ENCODE data around the gene RUNDC3A.
"Not testable (repeated sequence)": the region's sequence is repeated elsewhere in the genome, so short reads cannot be mapped to it uniquely, and the experiment has no call there.

The RUNDC3A gene

DNA sequence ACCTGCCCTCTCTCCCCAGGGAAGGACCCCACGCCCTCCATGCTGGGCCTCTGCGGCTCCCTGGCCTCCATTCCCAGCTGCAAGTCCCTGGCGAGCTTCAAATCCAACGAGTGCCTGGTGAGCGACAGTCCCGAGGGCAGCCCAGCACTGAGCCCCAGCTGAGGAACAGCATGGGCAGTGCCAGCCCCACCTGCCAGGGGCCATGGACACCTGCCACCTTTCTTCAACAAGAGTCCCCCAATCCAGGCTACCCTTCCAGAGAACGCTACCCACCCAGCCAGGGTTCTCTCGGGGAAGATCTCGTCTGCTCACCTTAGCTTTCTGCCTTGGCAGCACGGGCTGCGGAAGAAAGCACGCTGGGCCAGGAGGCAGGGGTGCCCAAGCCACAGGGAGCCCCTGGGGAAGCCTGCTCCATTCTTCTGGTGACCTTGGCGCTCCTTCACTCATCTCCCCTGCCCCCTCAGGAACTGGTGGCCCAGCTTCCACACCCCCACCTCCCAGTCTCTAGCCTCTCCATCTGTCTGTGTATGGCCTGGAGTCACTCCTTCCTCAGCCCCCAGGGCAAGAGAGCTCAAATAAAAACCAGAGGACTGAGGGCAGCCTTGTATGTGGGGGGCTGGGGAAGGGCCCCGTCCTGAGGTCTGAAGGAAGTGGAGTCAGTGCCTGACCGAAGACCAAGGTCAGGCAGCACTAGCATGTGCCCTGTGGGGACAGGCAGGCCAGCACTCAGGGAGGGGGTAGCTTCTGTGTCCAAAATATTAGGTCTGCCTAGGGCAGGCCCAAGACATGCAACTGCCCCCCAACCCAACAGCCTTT lies 9.9 kb downstream of the RUNDC3A start:
- DNase-seq (ENCODE audit: low read depth in 2 of 3, low spot score in 2 of 3): no peak

DNA sequence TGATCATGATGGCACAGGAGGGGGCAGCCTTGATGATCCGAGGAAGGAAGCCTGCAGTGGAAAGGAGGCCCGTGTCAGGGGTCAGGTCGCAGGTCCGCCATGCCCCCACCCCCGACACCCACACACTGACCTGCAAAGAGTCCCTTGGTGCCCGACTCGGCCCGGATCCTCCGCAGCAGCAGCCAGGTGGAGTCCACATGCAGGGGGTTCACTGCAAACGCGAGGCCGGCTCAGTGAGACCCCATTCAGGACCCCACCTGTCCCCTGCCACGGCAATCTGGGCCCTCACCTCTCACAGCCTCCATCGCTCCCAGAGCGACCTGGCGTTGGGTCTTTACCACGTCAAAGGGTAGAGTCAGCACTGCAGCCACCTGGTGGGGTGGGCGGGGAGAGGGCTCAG lies 11.7 kb downstream of the RUNDC3A start:
- DNase-seq (ENCODE audit: low read depth in 2 of 3, low spot score in 2 of 3): no peak

DNA sequence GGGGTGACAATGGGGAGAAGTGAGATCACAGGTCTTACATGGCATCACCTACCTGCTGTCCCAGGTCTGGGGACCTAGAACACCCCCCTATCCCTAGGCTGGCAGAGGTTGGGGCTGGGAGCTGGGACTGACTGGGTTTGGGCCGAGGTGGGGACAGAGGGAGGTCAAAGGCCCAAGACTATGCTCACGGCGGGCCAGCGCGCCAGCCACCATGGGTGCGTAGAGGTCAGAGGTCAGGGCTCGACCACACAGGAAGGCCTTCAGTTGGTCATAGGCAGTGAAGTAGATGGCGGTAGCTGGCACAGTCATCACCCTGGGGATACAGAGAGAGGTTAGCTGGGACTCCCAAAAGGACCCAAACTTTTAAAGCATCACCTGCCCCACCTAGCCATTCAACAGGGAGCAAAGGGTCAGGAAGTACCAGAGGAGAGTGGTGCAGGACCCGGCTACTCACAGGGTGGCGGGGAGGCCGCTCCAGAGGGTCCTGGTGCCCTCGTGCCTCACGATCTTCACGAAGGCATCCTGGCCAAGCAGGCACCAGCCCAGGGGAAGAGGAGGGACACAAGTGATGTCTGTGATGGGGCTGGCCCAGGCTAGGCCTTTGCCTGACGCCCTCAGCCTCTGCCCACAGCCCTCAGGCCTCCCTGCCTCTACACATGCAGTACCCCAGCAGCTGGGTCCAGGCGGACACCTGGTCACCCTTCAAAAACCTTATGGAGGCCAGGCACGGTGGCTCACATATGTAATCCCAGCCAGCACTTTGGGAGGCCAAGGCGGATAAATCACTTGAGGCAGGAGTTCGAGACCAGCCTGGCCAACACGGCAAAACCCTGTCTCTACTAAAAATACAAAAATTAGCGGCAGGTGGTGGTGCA lies 13.1 kb downstream of the RUNDC3A start:
- DNase-seq (ENCODE audit: low read depth in 2 of 3, low spot score in 2 of 3): no peak

DNA sequence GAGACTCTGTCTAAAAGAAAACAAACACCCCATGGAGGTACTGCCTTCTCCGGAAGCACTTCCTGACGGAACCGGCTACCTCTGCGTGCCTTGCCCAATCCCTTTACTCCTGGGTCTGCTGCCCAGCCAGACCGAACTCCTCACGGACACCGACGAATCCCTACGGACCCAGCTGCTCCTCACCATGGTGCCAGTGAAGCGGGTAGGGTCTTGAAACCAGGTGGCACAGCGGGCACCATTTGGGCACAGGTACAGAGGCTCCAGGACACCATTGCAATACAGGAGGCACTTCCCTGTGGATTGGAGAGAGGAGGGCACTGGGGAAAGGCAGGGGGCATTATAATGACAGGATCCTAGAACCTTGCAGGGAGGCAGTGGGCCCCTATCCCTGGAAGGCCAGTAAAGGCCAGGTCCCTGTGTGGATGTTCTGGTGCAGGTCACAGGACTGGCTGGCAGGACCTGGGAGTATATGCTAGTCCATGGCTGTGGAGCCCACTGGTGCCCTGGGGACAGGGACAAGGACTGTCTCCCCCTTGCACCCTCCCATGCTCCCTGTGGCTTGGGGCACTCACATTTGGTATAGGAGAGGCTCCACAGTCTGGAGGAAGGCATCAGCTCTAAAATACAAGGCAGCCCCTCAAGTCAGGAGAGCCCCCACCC lies 14.0 kb downstream of the RUNDC3A start:
- DNase-seq (ENCODE audit: low read depth in 2 of 3, low spot score in 2 of 3): no peak

DNA sequence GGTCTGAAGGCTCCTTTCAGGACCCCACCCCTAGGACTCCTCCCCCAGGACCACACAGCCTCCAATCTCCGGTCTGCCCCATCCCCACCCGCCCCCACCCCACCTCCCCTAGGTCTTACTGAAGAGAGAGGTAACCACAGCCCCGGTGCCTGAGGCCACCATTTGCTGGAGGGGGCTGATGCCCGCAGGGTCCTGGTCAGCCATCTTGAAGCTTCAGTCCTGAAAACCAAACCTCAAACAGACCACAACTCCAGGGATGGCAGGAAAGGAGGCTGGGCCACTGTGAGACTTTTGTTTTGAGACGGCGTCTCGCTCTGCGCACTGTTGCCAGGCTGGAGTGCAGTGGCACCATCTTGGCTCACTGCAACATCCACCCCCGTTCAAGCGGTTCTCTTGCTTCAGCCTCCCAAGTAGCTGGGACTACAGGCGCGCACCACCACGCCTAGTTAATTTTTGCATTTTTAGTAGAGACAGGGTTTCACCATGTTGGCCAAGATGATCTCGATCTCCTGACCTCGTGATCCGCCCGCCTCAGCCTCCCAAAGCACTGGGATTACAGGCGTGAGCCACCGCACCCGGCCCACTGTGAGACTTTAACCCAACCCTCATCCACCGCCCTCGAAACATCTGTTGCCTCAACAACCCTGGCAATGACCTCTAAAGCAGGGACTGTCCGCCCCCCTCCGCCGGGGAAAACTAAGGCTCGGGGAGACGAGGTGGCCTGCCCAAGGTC lies 15.1 kb downstream of the RUNDC3A start:
- no peak for DNase-seq (ENCODE audit: low read depth in 2 of 3, low spot score in 2 of 3)

DNA sequence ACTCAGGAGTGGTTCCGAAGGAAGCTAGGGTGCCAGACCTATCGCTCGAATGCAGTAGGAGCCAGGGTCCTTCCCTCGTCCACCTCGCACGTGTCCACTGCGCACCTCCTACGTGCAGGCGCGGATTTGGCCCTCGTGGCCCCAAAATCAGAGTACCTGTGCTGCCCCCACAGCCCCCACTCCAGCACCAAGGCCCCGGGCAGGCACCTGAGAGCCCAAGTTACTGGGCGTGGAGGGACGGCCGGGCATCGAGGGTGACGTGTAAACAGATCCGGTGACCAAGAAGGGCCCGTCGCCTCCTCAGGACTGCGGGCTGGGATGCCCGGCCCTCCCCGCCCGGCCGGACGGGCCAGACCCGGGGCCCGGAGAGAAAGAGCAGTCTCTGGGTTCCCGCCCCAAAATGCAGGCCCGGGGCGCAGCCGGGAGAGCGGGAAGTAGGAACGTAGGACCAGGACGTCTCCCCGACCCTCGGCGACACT lies 15.7 kb downstream of the RUNDC3A start:
- no peak for DNase-seq (ENCODE audit: low read depth in 2 of 3, low spot score in 2 of 3)

DNA sequence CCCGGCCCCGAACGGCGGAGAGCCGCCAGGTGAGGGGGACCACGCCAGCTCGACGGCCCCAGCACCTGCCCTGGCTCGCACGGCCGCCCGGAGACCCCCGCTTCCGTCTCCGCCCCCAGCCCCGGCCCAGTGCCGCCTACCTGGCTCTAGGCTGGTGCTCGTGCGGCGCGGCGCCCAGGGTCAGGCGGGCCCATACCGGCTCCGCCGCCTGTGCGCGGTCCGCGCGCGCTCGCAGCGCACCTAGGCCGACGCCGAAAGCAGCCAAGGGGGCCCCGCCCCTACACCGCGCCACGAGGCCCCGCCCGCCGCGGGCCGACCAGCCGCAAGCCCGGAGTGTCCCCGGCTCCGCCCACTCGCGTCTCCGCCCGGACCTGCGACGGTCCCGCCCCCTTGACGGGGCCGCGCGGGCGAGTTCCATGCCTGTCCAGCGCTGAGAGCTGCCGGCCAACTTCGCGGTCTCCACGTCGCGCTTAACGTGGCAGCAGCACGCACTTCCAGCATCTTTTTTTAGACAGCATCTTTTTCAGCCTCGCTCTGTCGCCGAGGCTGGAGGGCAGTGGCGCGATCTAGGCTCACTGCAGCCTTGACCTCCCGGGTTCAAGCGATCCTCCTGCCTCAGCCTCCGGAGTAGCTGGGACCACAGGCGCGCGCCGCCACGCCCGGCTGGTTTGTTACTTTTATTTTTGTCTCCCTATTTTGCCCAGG lies 16.3 kb downstream of the RUNDC3A start, which contains the start of gene SLC25A39:
Gene SLC25A39, minus strand, starts transcription at position 253 of the 705 bp plus-strand sequence. CDS start 1,261 bp downstream, outside the sequence.
- peak; percentile 78 to 93 (median 92) for DNase-seq (ENCODE audit: low read depth in 2 of 3, low spot score in 2 of 3)

DNA sequence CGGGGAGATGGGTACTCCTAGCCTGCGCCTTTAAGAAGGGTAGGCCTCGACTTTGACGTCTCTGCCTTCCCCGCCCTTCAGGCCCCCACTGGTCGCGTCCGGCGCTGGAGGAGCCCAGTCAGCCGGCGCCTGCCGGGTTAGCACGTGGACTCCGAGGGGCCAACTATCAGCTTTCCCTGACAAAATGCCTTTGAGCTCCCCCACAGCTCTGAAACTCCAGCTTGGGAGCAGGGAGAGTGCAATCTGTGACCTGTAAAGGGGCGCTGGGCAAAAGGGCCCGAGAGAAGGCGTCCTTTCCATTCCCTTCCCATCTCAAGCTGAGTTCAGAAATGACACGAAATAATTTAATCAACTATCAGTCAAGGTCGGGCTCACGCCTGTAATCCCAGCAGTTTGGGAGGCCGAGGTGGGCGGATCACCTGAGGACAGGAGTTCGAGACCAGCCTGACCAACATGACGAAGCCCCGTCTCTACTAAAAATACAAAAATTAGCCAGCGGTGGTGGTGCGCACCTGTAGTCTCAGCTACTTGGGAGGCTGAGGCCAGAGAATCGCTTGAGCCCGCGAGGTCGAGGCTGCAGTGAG lies 18.6 kb downstream of the RUNDC3A start:
- DNase-seq (ENCODE audit: low read depth in 2 of 3, low spot score in 2 of 3): peak; percentile 58 to 84 (median 81)

DNA sequence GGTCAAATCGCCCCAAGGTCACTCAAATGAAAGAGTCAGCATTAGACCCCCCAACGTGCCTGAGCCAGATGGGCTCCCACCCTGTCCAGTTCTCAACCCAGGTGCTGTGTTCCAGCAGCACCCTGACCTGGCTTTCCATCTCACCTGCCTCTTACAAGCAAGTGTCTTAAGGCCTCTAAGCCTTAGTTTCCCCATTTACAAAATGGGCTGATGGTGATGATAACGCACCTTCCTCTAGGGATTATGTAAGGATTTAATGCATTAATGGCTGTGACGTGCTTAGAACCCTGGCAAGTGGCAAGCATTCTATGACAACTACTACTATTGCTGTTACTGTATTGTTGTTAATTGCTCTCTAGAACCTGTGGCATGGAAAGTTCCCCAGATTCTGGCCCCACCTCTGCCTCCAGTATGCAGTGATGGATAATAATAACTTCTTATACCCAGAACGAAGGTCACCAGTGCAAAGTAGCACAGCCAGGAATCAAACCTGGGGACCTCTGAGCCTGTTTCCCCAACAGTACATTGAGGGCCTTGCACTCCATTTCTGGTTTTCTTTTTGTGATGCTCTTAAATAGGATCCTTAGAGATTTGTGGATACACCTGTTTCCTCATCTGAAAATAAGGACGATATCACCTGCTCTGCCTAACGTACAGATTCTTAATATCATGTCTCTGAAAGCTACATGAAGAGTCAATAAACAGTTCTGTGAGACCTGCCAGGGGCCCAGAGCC lies 19.5 kb downstream of the RUNDC3A start:
- DNase-seq (ENCODE audit: low read depth in 2 of 3, low spot score in 2 of 3): no peak

DNA sequence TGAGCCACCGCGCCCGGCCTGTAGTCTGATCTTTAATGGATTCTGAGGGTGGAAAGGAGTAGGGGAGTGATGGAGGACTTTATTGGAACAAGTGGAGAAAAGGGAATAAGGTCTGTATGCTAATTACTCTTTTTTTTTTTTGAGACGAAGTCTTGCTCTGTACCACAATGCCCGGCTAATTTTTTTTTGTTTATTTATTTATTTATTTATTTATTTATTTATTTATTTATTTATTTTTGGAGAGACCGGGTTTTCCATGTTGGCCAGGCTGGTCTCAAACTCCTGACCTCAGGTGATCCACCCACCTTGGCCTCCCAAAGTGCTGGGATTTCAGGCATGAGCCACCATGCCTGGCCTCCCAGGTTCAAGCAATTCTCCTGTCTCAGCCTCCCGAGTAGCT lies 21.1 kb downstream of the RUNDC3A start:
- not testable (repeated sequence) for DNase-seq (ENCODE audit: low read depth in 2 of 3, low spot score in 2 of 3)

DNA sequence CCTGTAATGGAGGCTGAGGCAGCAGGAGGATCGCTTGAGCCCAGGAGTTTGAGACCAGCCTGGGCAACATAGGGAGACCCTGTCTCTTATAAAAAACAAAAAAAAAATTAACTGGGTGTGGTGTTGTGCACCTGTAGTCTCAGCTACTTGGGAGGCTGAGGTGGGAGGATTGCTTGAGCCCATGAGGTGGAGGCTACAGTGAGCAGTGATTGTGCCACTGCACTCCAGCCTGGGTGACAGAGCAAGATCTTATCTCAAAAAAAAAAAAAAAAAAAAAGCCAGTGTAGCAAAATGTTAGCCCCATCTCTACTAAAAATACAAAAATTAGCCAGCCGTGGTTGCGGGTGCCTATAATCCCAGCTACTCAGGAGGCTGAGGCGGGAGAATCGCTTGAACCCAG lies 21.9 kb downstream of the RUNDC3A start:
- DNase-seq (ENCODE audit: low read depth in 2 of 3, low spot score in 2 of 3): not testable (repeated sequence)

DNA sequence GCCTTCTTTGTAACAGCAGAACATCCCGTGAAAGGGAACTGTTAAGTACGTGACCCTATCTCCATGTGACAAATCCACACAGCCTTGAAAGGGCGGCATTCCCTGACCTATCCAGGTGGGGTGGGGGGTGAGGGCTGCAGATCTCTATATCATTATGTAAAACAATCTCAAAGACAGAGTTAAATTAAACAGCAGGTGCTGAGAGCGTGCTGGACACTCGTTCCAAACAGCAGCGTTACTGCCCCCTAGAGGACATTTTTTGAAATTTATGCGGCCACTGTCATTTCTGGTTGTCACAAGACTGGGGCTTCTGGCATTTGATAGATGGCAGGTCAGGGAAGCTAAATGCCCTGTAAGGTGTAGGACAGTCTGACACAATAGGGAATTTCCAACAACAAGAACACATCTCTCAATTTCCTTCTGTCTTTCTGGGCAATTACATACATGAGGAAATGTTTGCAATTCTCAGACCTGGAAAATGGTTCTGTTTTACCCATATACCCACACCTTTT lies 22.9 kb downstream of the RUNDC3A start:
- no peak for DNase-seq (ENCODE audit: low read depth in 2 of 3, low spot score in 2 of 3)

DNA sequence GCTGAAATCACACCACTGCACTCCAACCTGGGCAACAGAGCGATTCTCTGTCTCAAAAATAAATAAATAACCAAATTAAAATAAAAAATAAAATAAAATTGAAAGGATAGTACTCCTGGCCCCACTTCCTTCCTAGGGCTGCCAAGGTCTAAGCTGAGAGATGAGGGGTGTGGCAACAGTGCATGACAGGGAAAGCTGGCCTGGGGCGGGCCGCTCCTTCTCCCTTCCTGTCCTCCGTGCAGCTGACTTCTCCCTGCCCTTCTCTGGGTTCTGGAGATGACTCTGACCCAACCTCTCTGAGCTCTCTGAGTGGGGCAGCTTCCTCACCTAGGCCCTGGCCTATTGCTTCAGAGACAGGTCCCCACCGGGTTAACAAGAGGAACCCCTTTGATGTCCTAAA lies 25.0 kb downstream of the RUNDC3A start:
- no peak for DNase-seq (ENCODE audit: low read depth in 2 of 3, low spot score in 2 of 3)

DNA sequence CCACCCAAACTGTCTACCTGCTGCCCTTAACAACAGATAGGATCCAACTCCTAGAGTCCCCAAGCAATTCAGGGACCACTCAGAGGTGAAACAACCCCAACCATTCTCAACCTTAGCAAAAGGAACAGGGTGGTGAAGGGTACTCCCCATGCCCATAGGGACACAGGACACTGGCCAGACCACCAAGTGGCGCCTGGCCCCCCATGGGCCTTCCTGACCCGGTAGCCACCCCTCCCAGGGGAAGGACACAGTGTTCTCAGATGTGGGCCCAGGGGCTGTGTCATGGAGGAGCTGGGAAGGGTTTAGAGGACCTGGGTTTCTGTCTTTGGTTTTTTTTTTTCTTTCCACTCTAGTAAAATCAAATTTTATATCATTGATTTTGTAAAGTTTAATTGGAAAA lies 25.9 kb downstream of the RUNDC3A start:
- DNase-seq (ENCODE audit: low read depth in 2 of 3, low spot score in 2 of 3): no peak

DNA sequence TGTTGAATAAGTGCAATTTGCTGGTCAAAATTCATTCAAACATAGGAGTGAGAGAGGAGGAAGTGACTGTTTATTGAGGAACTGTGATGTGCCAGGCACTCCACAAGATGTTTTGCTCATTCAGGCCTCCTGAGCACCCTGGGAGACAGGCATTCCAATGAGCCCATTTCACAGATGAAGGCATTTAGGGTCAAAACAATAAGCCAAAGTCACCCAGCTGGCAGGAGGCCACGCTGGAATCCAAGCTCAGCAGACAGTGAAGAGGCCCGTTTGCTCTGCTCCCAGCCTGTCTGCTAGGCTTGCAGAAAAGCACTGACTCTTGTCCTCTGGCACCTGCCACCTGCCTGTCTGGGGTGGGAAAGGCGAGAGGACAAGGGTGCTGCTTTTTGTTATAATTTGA lies 26.3 kb downstream of the RUNDC3A start:
- DNase-seq (ENCODE audit: low read depth in 2 of 3, low spot score in 2 of 3): no peak

DNA sequence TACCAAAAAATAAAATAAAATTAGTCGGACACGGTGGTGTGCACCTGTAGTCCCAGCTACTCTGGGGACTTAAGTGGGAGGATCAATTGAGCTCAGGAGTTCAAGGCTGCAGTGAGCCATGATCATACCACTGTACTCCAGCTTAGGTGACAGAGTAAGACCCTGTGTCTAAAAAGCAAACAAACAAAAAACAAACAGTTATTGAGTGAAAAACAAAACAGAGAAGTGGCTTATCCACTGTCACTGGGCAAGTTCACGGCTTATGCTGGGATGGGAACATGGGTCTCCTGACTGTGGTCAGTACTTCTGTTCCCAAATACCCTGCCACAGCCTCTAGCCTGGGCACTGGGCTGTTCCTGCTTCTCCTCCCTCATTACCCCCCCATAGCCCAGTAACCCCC lies 27.2 kb downstream of the RUNDC3A start:
- DNase-seq (ENCODE audit: low read depth in 2 of 3, low spot score in 2 of 3): no peak

DNA sequence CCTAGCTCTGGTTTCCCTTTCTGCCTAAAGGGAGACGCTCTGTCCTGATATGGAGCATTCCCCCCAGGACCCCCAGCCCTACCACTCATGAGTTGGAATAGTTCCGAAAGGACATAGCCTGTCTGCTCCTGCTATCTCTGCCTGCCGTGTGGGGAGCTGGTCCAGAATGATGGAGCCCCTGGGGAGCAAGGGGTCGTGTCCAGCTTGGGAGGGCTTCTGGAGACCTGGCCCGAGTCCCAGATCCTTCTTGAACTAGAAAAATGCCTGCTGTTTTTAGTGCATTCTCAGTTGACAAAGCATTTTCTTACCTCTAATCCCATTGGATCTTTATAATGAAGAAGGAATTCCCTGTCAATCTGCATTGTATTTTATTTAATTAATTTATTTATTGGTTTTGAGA lies 27.6 kb downstream of the RUNDC3A start:
- DNase-seq (ENCODE audit: low read depth in 2 of 3, low spot score in 2 of 3): no peak

DNA sequence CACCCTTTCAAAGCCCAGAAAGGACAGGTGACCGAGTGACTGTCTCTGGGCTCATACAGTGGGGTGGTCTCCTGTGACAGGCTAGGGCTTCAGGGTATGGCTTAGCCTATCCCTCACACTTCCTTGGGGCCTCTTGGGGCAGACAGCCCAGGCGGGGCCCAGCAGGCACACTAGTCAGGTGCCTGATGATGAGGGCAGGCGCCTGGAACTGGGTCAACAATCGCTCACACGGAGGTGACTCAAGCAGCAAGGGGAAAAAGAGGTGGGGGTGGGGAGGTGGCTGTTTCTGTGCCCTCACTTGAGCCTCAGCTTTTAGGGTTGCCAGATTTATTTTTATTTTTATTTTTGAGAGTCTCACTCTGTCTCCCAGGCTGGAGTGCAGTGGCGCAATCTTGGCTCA lies 30.3 kb downstream of the RUNDC3A start:
- no peak for DNase-seq (ENCODE audit: low read depth in 2 of 3, low spot score in 2 of 3)

DNA sequence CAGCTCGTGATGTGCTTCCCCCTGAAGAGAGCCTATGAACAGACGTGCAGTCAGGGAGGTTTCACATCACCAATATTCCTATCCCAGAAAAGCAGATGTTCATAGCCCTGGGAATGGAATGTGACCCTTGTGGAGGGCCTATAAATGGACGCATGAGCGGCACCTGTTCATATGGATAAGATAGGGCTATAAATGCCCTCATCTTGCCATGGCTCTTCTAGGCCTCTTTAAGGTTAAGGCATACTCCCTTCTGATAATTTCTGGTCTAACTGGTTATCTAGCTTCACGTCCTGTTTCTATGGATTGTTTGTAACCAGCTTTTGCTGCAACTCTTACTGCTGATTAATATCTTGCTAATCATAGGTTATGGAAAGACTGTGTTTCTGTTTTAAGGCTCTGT lies 32.2 kb downstream of the RUNDC3A start:
- DNase-seq (ENCODE audit: low read depth in 2 of 3, low spot score in 2 of 3): not testable (repeated sequence)
